GM21717 (cell line): ENCODE results near the gene TMIGD3.
A peak's percentile ranks its signal among the peaks of the same experiment; 100 is the strongest.

ENCODE experiments used
- ATAC-seq: cut with Tn5 transposase; IDR thresholded peaks from one replicate; pipeline ENCODE4 v1.9.1; 2021; ENCODE audit warnings: mild to moderate bottlenecking, moderate library complexity; ENCODE audit not compliant: unreplicated experiment

The TMIGD3 gene

DNA sequence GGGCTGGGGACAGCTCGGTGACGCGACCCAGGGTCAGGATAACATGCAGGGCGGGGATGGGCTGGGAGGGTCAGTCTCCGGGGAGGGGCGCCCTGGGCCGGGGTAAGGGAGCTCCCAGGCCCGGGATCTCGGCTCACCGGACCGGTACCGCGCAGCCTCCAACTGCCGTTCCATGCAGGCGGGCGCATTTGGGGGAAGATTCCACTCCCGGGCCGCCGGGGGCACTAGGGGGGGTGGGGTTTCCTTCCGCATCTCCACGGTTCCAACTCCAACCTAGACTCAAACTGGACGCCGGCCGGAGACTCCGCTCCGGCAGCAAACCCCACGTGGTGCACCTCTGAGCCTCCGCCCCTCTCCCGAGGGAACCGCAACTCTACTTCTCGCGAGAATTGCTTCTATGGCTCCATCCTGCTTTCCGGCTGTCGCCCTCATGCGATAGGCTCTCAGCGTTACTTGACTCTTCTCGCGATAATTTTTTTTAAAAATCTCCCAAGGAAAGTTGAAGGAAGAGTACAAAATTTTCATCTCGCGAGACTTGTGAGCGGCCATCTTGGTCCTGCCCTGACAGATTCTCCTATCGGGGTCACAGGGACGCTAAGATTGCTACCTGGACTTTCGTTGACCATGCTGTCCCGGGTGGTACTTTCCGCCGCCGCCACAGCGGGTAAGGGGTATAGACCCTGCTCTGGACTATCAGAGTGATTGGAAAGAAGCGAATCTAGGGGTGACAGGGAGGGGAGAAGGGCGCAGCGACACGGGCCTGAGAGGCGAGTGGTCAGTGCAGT is 54.3 kb downstream of the TMIGD3 start, which contains the start of the genes ATP5PB and WDR77:
TSS of gene ATP5PB (plus strand) at position 547 of the 785 bp plus-strand sequence. CDS start at position 625, 78 bp downstream.
TSS of gene WDR77 (minus strand) at position 339 of the 785 bp plus-strand sequence. CDS start at position 252, 87 bp downstream.
- ATAC-seq, result peak; percentile 85

DNA sequence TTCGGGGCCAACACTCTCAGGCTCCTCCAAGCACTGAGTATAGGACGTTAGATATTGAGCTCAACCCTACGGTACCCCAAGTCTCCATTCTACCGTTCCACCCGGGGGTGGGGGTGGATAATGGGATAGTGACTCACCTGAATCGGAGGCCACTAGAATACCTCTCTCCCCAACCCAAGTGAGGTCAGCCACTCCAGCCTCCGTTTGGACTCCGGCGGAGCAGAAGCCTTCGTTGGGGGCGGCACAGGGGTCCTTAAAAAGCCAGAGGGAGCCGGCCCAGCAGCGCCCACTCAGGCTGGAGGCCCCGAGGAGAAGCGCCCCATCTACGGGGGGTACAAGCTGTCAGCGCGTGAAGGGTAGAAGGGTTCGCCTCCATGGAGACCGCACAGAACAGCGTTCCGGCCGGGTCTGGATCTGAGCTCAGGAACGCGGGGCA is 54.9 kb downstream of the TMIGD3 start:
- peak; percentile 17 for ATAC-seq

DNA sequence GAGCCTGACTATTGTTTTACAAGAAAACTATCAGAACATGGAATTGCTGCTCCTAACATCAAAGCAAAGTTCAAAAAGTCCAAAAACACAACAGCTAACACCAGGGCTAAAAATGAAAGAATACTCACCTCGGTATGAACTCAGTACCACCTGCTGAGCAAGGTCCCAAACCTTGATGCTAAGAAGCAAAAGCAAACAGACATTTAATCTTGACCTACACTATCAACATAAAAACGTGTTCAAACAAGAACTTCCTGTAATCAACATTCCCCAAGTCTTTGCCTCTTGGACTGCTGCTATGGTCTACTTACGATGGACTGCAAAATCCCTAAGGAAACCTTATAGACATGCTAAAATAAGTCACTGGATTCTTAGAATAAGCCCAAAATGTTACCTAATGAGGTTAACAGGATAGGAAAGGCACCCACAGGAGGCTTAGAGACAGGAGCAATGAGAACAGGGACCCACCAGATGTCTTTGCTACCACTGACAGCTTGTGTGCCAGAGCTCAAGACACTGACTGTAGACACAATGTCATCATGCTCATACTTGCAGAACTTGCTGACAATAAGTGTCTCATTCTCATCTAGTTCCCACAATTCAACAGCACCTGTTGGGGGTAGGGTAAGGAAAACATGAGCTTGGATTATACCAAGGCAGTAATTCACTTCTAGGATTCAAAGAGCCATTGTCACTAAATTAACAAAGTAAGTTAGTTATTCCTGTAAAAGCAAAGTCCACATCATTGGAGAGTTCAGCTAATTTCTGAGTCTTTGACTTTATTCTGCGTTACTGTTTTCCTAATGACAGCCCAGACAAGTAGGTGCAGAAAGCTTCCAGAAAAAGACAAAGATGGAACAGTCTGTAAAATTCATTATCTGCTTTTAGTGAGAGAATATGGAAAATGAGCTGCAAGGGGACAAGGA is 56.2 kb downstream of the TMIGD3 start:
- no peak for ATAC-seq

GRCh38 chr1:111446546-111446945 is 56.9 kb downstream of the TMIGD3 start:
- no peak for ATAC-seq

DNA sequence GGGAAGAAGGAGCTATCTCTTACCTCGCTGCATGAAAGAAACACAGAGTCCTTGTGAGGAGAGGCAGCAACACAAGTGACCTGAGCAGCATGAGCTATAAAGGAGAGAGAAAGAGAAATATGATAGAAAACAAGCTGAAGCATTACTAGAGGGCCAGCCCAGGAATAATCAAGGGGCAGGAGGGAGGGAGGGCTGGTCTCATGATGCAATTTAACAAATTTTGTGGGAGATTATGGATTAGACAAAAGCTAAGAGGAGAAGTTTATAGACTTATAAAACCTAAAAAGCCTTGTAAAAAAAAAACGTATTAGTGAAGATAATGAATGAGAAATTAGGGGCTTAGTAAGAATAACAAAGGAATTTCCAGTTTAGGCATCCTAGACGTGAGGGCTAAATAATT is 59.4 kb downstream of the TMIGD3 start:
- no peak for ATAC-seq

DNA sequence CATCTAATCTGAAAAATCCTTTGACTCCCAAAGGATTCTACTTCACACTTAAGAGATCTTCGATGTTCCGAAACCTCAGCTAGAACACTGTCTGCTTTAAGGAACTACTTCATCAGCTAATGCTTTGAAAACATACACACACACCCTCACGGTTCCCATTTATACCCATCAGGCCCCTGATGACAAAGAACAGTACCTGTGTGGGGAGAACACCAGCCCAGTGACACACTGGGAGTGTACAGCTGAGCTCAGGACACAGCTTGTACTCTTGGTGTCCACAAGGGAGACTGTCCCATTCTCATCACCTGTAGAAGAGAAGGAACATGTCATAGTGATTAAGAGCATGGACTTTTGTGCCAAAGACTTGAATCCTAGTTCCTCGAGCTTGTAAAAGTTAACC is 61.0 kb downstream of the TMIGD3 start:
- ATAC-seq, result no peak

GRCh38 chr1:111441573-111442192 is 61.8 kb downstream of the TMIGD3 start:
- no peak for ATAC-seq

GRCh38 chr1:111439461-111440351 is 63.7 kb downstream of the TMIGD3 start:
- no peak for ATAC-seq

GRCh38 chr1:111436726-111437125 is 66.7 kb downstream of the TMIGD3 start:
- no peak for ATAC-seq
